Measurements from ENCODE around the gene TMEM61. TPM values are rescaled to one million over a fixed set of nuclear protein-coding genes. Genes with fewer than 3 reads are reported as not detected.

Gene TMEM61
- total RNA-seq, 1 donor: not detected

DNA sequence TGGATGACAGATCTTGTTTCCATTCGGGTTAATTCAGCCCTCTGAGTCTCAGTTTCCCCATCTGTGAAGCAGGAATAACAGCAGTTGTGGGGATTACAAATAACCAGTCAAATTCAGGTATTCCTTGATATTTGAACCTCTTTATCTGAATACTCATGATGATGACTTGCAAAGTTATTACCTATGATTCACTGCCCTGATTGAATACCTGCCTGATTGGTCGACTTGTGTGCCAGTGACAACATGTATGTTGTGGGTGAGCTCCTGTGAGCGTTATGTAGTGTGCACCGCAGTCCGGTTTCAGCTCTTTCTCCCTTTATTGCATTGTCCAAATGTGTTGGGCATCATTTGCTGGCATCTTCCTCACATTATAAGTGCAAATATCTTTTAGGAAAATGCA is 9.5 kb upstream of the TMEM61 start:
- no peak overlapping the region for H3K4me3 ChIP-seq (ENCODE audit: low read depth, low read length)
- no peak for DNase-seq (ENCODE audit: low read depth)
- TF ChIP-seq, protein P1, sequence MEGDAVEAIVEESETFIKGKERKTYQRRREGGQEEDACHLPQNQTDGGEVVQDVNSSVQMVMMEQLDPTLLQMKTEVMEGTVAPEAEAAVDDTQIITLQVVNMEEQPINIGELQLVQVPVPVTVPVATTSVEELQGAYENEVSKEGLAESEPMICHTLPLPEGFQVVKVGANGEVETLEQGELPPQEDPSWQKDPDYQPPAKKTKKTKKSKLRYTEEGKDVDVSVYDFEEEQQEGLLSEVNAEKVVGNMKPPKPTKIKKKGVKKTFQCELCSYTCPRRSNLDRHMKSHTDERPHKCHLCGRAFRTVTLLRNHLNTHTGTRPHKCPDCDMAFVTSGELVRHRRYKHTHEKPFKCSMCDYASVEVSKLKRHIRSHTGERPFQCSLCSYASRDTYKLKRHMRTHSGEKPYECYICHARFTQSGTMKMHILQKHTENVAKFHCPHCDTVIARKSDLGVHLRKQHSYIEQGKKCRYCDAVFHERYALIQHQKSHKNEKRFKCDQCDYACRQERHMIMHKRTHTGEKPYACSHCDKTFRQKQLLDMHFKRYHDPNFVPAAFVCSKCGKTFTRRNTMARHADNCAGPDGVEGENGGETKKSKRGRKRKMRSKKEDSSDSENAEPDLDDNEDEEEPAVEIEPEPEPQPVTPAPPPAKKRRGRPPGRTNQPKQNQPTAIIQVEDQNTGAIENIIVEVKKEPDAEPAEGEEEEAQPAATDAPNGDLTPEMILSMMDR (IDR thresholded peaks at IDR 0.05; ENCODE audit: insufficient read depth, low read depth, low read length): no peak

GRCh38 chr1:54971317-54971791 is 9.1 kb upstream of the TMEM61 start:
- TF ChIP-seq, protein P1 (IDR thresholded peaks at IDR 0.05; ENCODE audit: insufficient read depth, low read depth, low read length): no peak
- no peak for DNase-seq (ENCODE audit: low read depth)
- H3K4me3 ChIP-seq (ENCODE audit: low read depth, low read length): no peak overlapping the region

DNA sequence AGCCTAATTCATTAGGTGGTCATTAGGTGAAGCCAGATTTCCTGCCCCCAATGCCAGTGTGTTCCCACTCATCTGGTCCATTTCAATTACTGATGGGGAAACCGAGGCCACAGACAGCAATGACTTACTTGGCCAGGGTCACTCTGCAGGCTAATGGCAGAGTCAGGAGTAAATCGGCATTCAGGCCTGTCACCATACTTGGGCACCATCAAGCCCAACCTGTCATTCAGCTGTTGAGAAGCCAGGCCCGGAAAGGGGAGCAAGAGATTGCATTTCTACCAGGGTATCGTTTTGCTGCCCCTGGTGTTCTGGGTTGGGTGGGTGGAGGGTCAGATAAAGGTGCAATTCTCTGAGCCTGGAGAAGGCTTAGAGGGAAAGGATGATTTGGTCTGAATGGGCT is 8.0 kb upstream of the TMEM61 start:
- H3K4me3 ChIP-seq (ENCODE audit: low read depth, low read length): no peak overlapping the region
- TF ChIP-seq, protein P1 (IDR thresholded peaks at IDR 0.05; ENCODE audit: insufficient read depth, low read depth, low read length): no peak
- no peak for DNase-seq (ENCODE audit: low read depth)

DNA sequence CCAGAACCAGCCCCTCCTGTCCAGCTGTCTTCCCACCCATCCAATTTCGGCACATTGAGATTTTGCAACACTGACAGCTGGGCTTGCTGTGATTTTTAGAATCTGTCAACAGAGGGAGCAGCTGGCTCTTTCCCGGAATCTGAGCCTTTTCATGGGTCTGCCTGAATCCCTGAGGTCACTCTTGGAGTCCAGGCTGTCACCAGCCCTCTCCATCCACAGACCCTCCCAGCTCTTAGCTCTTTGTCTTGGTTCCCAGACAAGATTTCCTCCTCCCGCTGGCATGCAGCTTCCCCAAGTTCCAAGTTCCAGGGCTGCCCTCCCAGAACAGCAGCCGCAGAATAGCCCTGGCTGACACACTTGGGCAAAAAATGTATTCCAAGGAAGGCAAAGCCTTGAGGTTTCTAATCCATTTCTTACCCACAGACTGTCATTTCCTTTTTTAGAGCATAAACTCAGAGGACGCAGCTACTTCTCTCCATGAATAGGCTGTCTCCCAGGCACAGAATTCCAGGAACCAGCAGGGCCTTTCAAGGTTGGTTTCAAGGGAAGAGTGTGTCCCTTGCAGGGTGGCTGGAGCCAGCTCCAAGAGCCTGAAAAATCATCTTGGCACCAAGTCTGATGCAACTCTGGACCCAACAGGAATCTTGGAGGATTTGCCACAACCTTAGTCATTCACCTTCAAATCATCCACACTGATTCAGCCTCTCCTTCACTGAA is 7.1 kb upstream of the TMEM61 start:
- peak; percentile 38 for DNase-seq (ENCODE audit: low read depth)
- no peak overlapping the region for H3K4me3 ChIP-seq (ENCODE audit: low read depth, low read length)
- TF ChIP-seq, protein P1 (IDR thresholded peaks at IDR 0.05; ENCODE audit: insufficient read depth, low read depth, low read length): peak; percentile 53

- no peak for DNase-seq (ENCODE audit: low read depth)
- TF ChIP-seq, protein P1 (IDR thresholded peaks at IDR 0.05; ENCODE audit: insufficient read depth, low read depth, low read length): no peak
- H3K4me3 ChIP-seq (ENCODE audit: low read depth, low read length): no peak overlapping the region
Measured at GRCh38 chr1:54975356-54976108, 4.9 kb upstream of the TMEM61 start.

GRCh38 chr1:54976747-54977146 is 3.7 kb upstream of the TMEM61 start:
- H3K4me3 ChIP-seq (ENCODE audit: low read depth, low read length): no peak overlapping the region
- TF ChIP-seq, protein P1 (IDR thresholded peaks at IDR 0.05; ENCODE audit: insufficient read depth, low read depth, low read length): no peak
- no peak for DNase-seq (ENCODE audit: low read depth)
